HEK293 (cell line): ENCODE results near the gene CTIF.

Experiments
- CTCF ChIA-PET: fragments of 350-600 bp; formaldehyde crosslinking; extraction: SDS; loops from one replicate; lab custom pipeline; 2021; ENCODE audit warnings: antibody characterized with exemption; lab: Yijun Ruan, JAX
- POLR2A ChIA-PET: fragments of 300-600 bp; formaldehyde crosslinking; extraction: SDS; loops from one replicate; lab custom pipeline; 2020; ENCODE audit warnings: antibody characterized with exemption, inconsistent platforms; lab: Yijun Ruan, JAX
- H3K27ac ChIP-seq: fragments of 200-500 bp; sonication (Bioruptor generic); 2 replicates; pipeline ENCODE4 v1.5.1; 2014; ENCODE audit warnings: low read depth, low read length, control low read depth, inconsistent platforms; ENCODE audit errors: extremely low read depth
- H3K36me3 ChIP-seq, 2 experiments: fragments of 200-500 bp in 1 of 2; sonication (Bioruptor generic) in 1 of 2; 1 replicate in 1 of 2; 2 replicates in 1 of 2; pipeline ENCODE4 v1.5.1; 2014 to 2017; ENCODE audit warnings: inconsistent platforms in 2 of 2, low read length in 2 of 2; ENCODE audit not compliant: control insufficient read depth in 2 of 2, insufficient read depth in 1 of 2
- H3K4me1 ChIP-seq: fragments of 200-500 bp; sonication (Bioruptor generic); 2 replicates; pipeline ENCODE4 v1.5.1; 2014; ENCODE audit warnings: mild to moderate bottlenecking, low read length, inconsistent platforms; ENCODE audit not compliant: control insufficient read depth, insufficient read depth
- H3K4me3 ChIP-seq: 2 replicates; pipeline ENCODE4 v1.5.1; 2011; ENCODE audit warnings: low read depth, mild to moderate bottlenecking, control low read depth, low read length, moderate library complexity
- H3K9me3 ChIP-seq: fragments of 200-500 bp; sonication (Bioruptor generic); 2 replicates; pipeline ENCODE4 v1.5.1; 2014; ENCODE audit warnings: low read depth, low read length, inconsistent platforms; ENCODE audit not compliant: control insufficient read depth, insufficient read depth
- EGR2 ChIP-seq: fragments of 450-650 bp; formaldehyde crosslinking; IDR thresholded peaks from 2 replicates; pipeline ENCODE4 v1.5.1; 2016; ENCODE audit warnings: low read depth, missing biosample characterization, missing genetic modification characterization
- GLIS1 ChIP-seq: fragments of 450-650 bp; formaldehyde crosslinking; IDR thresholded peaks from 2 replicates; pipeline ENCODE4 v1.5.1; 2016; ENCODE audit warnings: missing biosample characterization, missing genetic modification characterization
- MEIS1 ChIP-seq: sonication (generic); formaldehyde crosslinking; IDR thresholded peaks from 2 replicates; pipeline ENCODE4 v1.8.1; 2022; ENCODE audit warnings: missing genetic modification reagents, mild to moderate bottlenecking, borderline replicate concordance
- PRDM6 ChIP-seq: fragments of 450-650 bp; formaldehyde crosslinking; IDR thresholded peaks from 2 replicates; pipeline ENCODE4 v1.5.1; 2017; ENCODE audit warnings: missing biosample characterization, missing genetic modification characterization
- ZBTB10 ChIP-seq: fragments of 450-650 bp; formaldehyde crosslinking; IDR thresholded peaks from 2 replicates; pipeline ENCODE4 v1.5.1; 2016; ENCODE audit warnings: missing biosample characterization, missing genetic modification characterization
- ZFHX2 ChIP-seq: fragments of 450-650 bp; formaldehyde crosslinking; conservative IDR thresholded peaks from 2 replicates; pipeline ENCODE4 v1.5.1; 2016; ENCODE audit warnings: missing biosample characterization, missing genetic modification characterization
- ZNF121 ChIP-seq: fragments of 450-650 bp; formaldehyde crosslinking; IDR thresholded peaks from 2 replicates; pipeline ENCODE4 v1.5.1; 2016; ENCODE audit warnings: missing biosample characterization, missing genetic modification characterization
- ZNF202 ChIP-seq: fragments of 450-650 bp; formaldehyde crosslinking; IDR thresholded peaks from 2 replicates; pipeline ENCODE4 v1.5.1; 2016; ENCODE audit warnings: missing biosample characterization, missing genetic modification characterization, borderline replicate concordance
- ZNF223 ChIP-seq: fragments of 450-650 bp; formaldehyde crosslinking; IDR thresholded peaks from 2 replicates; pipeline ENCODE4 v1.5.1; 2016; ENCODE audit warnings: missing biosample characterization, missing genetic modification characterization
- ZNF394 ChIP-seq: fragments of 450-650 bp; formaldehyde crosslinking; IDR thresholded peaks from 2 replicates; pipeline ENCODE4 v1.5.1; 2016; ENCODE audit warnings: missing biosample characterization, missing genetic modification characterization, mild to moderate bottlenecking, moderate library complexity, borderline replicate concordance
- ZNF510 ChIP-seq: fragments of 450-650 bp; formaldehyde crosslinking; IDR thresholded peaks from 2 replicates; pipeline ENCODE4 v1.5.1; 2018; ENCODE audit warnings: mild to moderate bottlenecking, missing genetic modification characterization, missing biosample characterization; ENCODE audit not compliant: insufficient replicate concordance
- ZNF521 ChIP-seq: fragments of 450-650 bp; formaldehyde crosslinking; IDR thresholded peaks from 2 replicates; pipeline ENCODE4 v1.5.1; 2017; ENCODE audit warnings: missing biosample characterization, mild to moderate bottlenecking, missing genetic modification characterization
- TF ChIP-seq, protein P1 (sequence below): fragments of 450-650 bp; formaldehyde crosslinking; IDR thresholded peaks from 2 replicates; pipeline ENCODE4 v1.5.1; 2016; ENCODE audit warnings: missing biosample characterization, missing genetic modification characterization

CTIF gene

DNA sequence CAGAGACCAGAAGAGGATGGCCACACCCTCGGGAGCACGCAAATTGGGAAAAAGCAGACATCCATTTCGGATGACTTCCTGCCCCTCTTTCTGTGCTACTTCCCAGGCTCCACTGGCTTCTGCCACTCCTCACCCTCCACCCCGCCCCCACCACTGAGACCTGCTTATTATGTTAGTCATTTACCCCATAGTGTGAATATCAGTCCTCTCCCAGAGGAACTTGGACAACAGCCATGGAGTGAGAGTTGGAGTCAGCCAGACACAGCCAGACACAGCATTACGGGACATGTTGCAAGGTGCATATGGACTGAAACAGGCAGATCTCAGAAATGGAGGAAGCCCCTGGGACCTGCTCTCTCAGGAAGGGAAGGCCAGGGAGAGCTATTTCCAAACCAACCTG lies 51.8 kb downstream of the CTIF start (continued):
- no peak for TF ChIP-seq EGR2 (tag by site-specific recombination)
- TF ChIP-seq ZNF521 = no peak
- TF ChIP-seq ZNF394 = no peak
- peak; percentile 69; the same call in 1 of the 2 replicates for TF ChIP-seq ZNF121 (tag by site-specific recombination)
- TF ChIP-seq ZNF510 (tag by site-specific recombination) = no peak
- TF ChIP-seq GLIS1 (tag by site-specific recombination) = peak; percentile 91
- TF ChIP-seq, protein P1, sequence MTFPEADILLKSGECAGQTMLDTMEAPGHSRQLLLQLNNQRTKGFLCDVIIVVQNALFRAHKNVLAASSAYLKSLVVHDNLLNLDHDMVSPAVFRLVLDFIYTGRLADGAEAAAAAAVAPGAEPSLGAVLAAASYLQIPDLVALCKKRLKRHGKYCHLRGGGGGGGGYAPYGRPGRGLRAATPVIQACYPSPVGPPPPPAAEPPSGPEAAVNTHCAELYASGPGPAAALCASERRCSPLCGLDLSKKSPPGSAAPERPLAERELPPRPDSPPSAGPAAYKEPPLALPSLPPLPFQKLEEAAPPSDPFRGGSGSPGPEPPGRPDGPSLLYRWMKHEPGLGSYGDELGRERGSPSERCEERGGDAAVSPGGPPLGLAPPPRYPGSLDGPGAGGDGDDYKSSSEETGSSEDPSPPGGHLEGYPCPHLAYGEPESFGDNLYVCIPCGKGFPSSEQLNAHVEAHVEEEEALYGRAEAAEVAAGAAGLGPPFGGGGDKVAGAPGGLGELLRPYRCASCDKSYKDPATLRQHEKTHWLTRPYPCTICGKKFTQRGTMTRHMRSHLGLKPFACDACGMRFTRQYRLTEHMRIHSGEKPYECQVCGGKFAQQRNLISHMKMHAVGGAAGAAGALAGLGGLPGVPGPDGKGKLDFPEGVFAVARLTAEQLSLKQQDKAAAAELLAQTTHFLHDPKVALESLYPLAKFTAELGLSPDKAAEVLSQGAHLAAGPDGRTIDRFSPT = no peak

GRCh38 chr18:48592540-48593171 lies 53.8 kb downstream of the CTIF start:
- Histone ChIP-seq H3K36me3 (no peaks in the 10 kb centered on the region; a peak in 1 of 3 replicates), H3K4me1 (no peaks in the 10 kb centered on the region; the same call in 1 of the 2 replicates), H3K9me3 (no peaks in the 10 kb centered on the region), H3K27ac (no peak overlapping the region), H3K4me3 (no peak overlapping the region)
- POLR2A ChIA-PET = no interaction called here
- CTCF ChIA-PET = interaction anchor here (0.7 to 1.2 kb wide), 3 partner anchors 12 to 562 kb away, joined by 3 to 4 read pairs (median 4); no protein-coding TSS in a partner anchor
- TF ChIP-seq ZNF202 (tag by site-specific recombination) (no peak), ZFHX2 (tag by site-specific recombination) (0 out of 2 replicates have a peak, but pooled peaks have one; percentile 8)

DNA sequence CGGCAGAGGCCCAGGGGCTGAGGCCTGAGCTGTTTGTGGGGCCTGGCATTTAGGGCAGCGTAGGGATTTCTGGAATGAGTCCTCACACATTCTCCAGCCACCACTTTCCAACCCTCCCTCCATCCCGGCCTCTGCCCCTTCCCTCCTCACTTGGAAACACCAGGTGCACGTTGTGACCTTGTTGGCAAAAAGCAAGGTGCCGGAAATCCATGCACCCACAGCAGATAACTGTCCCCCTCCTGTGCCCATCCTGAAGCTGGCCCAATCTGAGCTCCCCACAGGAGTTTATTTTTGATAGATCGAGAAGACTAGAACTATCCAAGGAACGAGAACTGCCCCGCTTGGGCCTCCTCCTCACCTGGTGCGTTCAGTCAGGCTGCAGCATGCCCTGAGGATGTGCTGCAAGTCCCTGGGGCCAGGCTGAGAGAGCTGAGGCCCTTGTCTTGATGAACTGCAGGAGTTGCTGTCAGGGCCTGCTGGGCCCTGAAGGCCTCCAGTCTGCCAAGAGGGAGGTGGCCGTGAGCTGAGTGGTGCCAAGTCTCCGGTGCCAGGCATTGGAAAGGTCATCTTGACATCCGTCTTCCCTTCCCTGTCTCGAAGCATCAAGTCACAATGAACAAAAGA lies 55.8 kb downstream of the CTIF start:
- H3K4me3 ChIP-seq = no peak overlapping the region
- no peak overlapping the region for H3K27ac ChIP-seq
- ChIA-PET POLR2A (interaction anchor here (0.6 to 0.7 kb wide), 2 partner anchors 14 to 57 kb away, joined by 3 to 6 read pairs; no protein-coding TSS in a partner anchor), CTCF (interaction anchor here (0.6 to 1.8 kb wide), 4 partner anchors 11 to 118 kb away, joined by 3 to 7 read pairs (median 3); no protein-coding TSS in a partner anchor)
- no peaks in the 10 kb centered on the region; the same call in 1 of the 2 replicates for H3K4me1 ChIP-seq
- H3K9me3 ChIP-seq = no peaks in the 10 kb centered on the region
- H3K36me3 ChIP-seq = no peaks in the 10 kb centered on the region; a peak in 1 of 3 replicates
- TF ChIP-seq MEIS1 (CRISPR knock-in tag) (no peak), ZNF223 (tag by site-specific recombination) (no peak), PRDM6 (no peak), ZBTB10 (tag by site-specific recombination) (no peak)
